ENCODE data around the gene PRDM16. TPM values are rescaled to one million over a fixed set of nuclear protein-coding genes. Genes with fewer than 3 reads are reported as not detected.

The PRDM16 gene
- total RNA-seq, 1 experiment from 2014 or later = 0.97 TPM

GRCh38 chr1:3140437-3140836 is 71.4 kb downstream of the PRDM16 start:
- DNase-seq (ENCODE audit: low spot score) = no peak

GRCh38 chr1:3141129-3141528 is 72.1 kb downstream of the PRDM16 start:
- no peak for DNase-seq (ENCODE audit: low spot score)

GRCh38 chr1:3141836-3142235 is 72.8 kb downstream of the PRDM16 start:
- no peak for DNase-seq (ENCODE audit: low spot score)

DNA sequence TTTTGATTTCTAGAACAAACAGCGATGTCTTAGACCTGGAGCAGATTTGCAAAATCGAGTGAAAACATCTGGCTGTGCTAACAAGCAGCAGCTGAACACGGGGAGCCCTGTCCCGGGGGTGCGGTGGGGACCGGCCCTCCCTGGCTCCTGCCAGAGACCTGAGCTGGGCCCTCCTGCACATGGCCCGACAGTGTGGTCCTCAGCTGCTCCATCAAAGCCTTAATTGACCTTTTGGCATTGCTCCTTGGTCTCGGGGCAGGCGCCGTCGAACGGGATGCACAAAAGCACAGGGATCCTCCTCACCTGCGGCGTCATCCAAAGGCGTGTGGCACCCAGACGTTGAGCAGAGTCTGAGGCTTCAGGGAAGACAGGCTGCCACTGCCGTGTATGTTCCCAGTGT is 73.2 kb downstream of the PRDM16 start:
- DNase-seq (ENCODE audit: low spot score) = no peak

GRCh38 chr1:3142751-3143150 is 73.7 kb downstream of the PRDM16 start:
- DNase-seq (ENCODE audit: low spot score) = no peak

DNA sequence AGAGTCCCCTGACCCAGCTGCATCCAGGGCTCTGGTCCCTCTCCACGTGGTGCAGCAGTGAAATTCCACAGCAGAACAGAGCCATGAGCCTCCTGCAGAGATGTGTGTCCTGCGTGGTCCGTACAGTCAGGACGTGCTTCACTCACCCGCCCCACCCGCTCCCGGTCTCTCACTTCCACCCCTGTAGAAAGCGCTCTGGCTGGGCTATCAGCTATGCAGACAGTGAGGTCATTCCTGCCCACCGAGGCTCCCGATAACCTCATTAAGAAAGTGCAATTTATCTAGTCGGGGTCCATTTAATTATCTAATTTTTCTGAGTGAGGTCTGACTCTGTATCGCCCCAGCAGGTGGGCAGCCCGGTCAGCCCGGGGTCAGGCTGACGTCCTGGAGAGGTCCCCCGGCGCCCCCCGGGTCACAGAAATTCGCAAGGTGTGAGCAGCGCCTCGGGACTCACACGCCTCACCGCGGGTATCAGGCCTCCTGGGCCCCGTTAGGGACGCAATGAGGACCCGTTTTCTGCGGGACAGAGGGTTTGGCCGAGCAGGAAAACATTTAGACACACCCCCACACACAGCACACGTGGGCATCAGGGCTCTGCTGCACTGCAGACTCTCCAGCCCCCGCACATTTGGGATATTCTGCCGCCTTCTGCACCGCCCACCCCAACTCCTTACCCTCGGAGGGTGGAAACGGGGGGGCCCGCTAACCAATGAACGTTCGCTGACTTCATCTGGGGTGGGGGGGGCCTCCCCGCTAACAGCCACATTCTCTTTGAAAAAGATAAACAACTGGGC is 76.7 kb downstream of the PRDM16 start:
- no peak for DNase-seq (ENCODE audit: low spot score)

- DNase-seq (ENCODE audit: low spot score) = no peak
Measured at GRCh38 chr1:3146458-3146857, 77.5 kb downstream of the PRDM16 start.

DNA sequence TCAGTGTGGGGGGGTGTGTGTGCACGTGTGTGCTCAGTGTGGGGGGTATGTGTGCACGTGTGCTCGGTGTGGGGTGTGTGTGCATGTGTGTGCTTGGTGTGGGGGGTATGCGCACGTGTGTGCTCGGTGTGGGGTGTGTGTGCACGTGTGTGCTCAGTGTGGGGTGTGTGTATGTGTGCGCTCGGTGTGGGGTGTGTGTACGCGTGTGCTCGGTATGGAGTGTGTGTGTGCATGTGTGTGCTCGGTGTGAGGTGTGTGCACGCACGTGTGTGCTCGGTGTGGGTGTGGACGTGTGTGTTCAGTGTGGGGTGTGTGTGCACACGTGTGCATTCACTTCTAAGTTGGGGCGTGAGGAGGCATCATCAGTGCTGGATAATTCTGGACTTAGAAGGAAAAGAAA is 77.9 kb downstream of the PRDM16 start:
- no peak for DNase-seq (ENCODE audit: low spot score)

GRCh38 chr1:3148171-3148570 is 79.2 kb downstream of the PRDM16 start:
- no peak for DNase-seq (ENCODE audit: low spot score)

- no peak for DNase-seq (ENCODE audit: low spot score)
Measured at GRCh38 chr1:3149277-3149676, 80.3 kb downstream of the PRDM16 start.

- DNase-seq (ENCODE audit: low spot score) = no peak
Measured at GRCh38 chr1:3151456-3151855, 82.5 kb downstream of the PRDM16 start.

DNA sequence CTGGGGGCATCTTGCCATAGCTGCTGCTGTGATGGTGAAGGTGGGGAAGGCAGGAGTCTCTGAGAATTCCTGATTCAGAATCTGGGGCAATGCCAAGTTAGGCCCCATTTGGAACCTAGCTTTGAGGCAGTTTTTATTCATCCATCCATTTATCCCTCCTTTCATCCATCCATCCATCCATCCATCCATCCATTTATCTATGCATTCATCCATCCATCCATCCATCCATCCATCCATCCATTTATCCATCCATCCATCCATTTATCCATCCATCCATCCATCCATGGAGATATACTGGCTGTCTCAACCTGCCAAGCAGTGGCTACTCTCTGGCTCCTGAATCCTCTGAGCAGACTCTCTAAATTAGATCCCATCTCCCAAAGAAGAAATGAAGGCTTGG is 83.1 kb downstream of the PRDM16 start:
- DNase-seq (ENCODE audit: low spot score) = no peak

GRCh38 chr1:3153197-3153596 is 84.2 kb downstream of the PRDM16 start:
- DNase-seq (ENCODE audit: low spot score) = no peak

- DNase-seq (ENCODE audit: low spot score) = no peak
Measured at GRCh38 chr1:3153902-3154795, 85.1 kb downstream of the PRDM16 start.

- no peak for DNase-seq (ENCODE audit: low spot score)
Measured at GRCh38 chr1:3155056-3155925, 86.3 kb downstream of the PRDM16 start.

DNA sequence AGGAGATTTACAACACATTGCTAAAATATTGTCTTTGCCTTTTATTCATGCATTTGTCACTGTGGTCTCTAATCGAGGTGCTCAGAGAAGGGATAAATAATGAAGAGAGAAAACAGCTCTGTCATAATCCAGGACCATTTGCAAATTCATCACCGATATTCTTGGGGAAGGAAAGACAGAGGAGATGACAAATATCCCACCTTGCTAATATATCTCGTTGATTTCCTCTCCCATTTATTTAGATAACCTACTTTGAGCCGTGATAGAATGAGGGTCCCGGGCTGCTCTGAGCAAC is 86.9 kb downstream of the PRDM16 start:
- DNase-seq (ENCODE audit: low spot score) = no peak

GRCh38 chr1:3156936-3157335 is 87.9 kb downstream of the PRDM16 start:
- DNase-seq (ENCODE audit: low spot score) = no peak

DNA sequence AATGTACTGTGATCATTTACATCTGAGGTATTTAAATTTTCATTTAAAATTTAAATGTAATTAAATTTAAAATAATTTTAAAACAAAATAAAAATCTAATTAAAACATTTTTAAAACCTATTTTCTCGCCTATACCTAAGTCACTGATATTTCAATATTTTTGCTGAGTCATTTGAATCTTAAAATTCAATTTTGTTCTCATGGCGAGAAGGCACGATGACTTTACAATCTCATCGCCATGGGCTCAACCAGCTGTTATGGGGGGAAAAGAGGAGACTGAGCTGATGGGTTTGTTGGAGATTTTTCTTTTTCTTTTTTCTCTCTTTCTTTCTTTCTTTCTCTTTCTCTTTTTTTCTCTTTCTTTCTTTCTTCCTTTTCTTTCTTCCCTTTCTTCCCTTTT is 89.3 kb downstream of the PRDM16 start:
- no peak for DNase-seq (ENCODE audit: low spot score)

- no peak for DNase-seq (ENCODE audit: low spot score)
Measured at GRCh38 chr1:3159121-3159520, 90.1 kb downstream of the PRDM16 start.

- DNase-seq (ENCODE audit: low spot score) = no peak
Measured at GRCh38 chr1:3159996-3160395, 91.0 kb downstream of the PRDM16 start.

GRCh38 chr1:3160647-3161145 is 91.7 kb downstream of the PRDM16 start:
- DNase-seq (ENCODE audit: low spot score) = no peak

Measured in H4 (cell line).